ENCODE measurements around the gene APMAP.

DNA sequence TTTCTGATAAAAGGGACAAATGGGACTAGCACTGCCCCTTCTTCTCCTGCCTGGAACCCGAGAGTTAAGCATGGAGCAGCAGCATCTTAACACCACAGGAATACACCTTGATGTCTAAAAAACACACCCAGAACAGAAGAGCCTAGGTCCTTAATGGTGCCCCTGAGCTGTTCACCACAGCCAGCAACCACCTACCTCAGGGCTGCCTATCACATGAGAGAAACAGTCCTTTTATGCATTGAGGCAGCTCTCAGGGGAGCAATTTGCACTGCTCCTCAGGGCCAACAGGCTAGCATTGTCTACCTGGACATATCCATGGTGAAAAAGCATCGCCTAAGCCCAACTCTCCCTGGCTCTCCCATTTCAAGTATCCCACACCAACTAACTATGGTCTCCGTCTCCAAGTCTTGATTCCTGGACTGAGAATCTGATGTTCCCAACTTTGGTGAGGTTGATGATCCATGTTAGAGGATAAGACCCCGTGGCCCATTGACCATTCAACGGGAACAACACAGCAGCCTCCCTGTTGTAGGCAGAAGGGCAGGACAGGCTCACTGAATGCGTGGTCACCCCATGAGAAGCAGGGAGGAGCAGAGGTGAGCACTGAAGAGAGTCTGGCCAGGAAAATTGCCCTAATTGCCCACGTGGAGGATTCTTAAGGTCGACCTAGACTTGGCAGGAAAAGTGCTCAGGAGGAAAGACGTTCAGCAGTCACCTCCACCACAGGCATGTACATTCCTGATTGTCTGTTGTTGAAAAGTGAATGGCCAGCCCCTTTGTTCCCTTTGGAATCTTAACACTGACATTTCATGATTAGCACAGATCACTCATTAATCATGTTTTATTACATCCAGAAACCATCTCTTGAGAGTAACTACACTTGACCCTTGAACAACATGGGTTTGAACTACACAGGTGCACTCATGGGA lies 4.2 kb upstream of the APMAP start:
- TF ChIP-seq, protein P1, sequence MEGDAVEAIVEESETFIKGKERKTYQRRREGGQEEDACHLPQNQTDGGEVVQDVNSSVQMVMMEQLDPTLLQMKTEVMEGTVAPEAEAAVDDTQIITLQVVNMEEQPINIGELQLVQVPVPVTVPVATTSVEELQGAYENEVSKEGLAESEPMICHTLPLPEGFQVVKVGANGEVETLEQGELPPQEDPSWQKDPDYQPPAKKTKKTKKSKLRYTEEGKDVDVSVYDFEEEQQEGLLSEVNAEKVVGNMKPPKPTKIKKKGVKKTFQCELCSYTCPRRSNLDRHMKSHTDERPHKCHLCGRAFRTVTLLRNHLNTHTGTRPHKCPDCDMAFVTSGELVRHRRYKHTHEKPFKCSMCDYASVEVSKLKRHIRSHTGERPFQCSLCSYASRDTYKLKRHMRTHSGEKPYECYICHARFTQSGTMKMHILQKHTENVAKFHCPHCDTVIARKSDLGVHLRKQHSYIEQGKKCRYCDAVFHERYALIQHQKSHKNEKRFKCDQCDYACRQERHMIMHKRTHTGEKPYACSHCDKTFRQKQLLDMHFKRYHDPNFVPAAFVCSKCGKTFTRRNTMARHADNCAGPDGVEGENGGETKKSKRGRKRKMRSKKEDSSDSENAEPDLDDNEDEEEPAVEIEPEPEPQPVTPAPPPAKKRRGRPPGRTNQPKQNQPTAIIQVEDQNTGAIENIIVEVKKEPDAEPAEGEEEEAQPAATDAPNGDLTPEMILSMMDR (IDR thresholded peaks at IDR 0.05 in 8 of 11, conservative IDR thresholded peaks at IDR 0.05 in 3 of 11), result no peak
- TF ChIP-seq POLR2A (IDR thresholded peaks at IDR 0.05) (no peak), POLR2AphosphoS5 (IDR thresholded peaks at IDR 0.05) (no peak)
